ENCODE data around the gene EIF2B1.

GRCh38 chr12:123599721-123600120, 33.8 kb downstream of the EIF2B1 start:
- no peak for TF ChIP-seq CTCF (IDR thresholded peaks at IDR 0.05)
- TF ChIP-seq POLR2A (IDR thresholded peaks at IDR 0.05): no peak
